ENCODE results near the gene R3HDM4. TPM values are rescaled to one million over a fixed set of nuclear protein-coding genes. Genes with fewer than 3 reads are reported as not detected.

The R3HDM4 gene
- total and polyA plus RNA-seq, 10 of the 15 experiments (the other 5 are each of a cell fraction or from before 2014, with no cell fraction given): 1.3 to 65.8 (median 27.7) TPM

DNA sequence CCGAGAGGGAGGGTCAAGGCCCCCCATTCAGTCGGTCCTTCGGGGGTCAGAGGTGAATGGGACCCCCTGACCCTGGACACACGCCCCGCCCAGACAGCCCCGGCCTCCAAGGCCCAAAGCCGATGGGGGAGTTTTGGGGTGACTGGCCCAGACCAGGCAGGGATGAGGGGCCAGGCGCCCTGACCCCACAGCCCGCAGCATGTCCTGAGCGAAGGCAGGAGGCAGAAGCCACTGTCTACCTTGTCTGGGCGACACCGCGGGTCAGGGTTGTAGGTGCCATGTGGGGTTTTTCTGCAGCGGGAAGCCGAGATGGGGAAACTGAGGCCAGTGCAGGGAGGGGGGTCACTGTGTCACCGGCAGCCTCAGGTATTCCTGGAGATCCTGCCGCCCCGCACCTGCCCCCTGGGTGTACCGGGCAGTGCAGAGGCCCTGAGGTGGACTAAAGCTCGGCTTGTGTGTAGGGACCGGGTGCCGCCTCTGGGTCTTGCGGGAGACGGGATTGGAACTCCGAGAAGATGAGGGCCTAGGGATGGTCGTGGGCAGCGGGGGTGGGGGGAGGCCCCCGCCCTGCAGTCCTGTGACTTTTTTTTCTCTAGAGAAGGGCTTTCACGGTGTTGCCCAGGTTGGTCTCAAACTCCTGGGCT is 21.3 kb upstream of the R3HDM4 start:
- Histone ChIP-seq H3K9me3 (replicated peaks; ENCODE audit: control insufficient read depth, insufficient read depth, low read length) (peaks cover 4% of the 10 kb centered on the region), H3K27ac (ENCODE audit: control insufficient read depth, insufficient read depth) (no peak overlapping the region; the same call in 1 of the 2 replicates), H3K27me3 (replicated peaks in 1 of 2; ENCODE audit: control insufficient read depth in 2 of 2, insufficient read depth in 2 of 2, low read length in 1 of 2) (no peaks in the 10 kb centered on the region), H3K4me1 (ENCODE audit: control insufficient read depth, insufficient read depth, low read length) (peaks cover 21% of the 10 kb centered on the region), H3K4me3 (no peak overlapping the region), H3K9ac (ENCODE audit: control insufficient read depth, insufficient read depth, low read length) (no peak overlapping the region), H3K36me3 (ENCODE audit: control insufficient read depth in 2 of 2, insufficient read depth in 2 of 2, low read length in 1 of 2) (peaks cover 9 to 21% of the 10 kb centered on the region in 2 experiments), H4K20me1 (ENCODE audit: control insufficient read depth, insufficient read depth) (no peaks in the 10 kb centered on the region), H3K79me2 (ENCODE audit: control insufficient read depth, insufficient read depth, low read length) (peaks cover 58% of the 10 kb centered on the region), H2AFZ (ENCODE audit: control insufficient read depth, low read depth, low read length) (no peak overlapping the region), H3K4me2 (ENCODE audit: control insufficient read depth, insufficient read depth) (no peak overlapping the region; the same call in 1 of the 2 replicates)
- in situ Hi-C loops (cut with MboI): no loop called here
- WGBS (ENCODE audit: insufficient coverage, insufficient replicate concordance, low lambda C conversion rate, missing lambda C conversion rate): 87% methylated on average over 27 of the region's 29 CpGs
- intact Hi-C loops (cut with micrococcal nuclease; ENCODE audit: unreplicated experiment): no loop called here
- DNase-seq (ENCODE audit: low read depth, low spot score) (no peak), ATAC-seq (no peak), FAIRE-seq (no peak)
- ChIA-PET POLR2A (interaction anchor here (0.6 to 1.4 kb wide), 2 partner anchors 12 to 30 kb away, joined by 3 read pairs; no protein-coding TSS in a partner anchor), RAD21 (ENCODE audit: unreplicated experiment) (interaction anchor here (0.8 to 2.4 kb wide), 3 partner anchors 11 to 50 kb away, joined by 3 to 10 read pairs (median 9); partner anchors contain the start of gene WDR18), SMC1A (ENCODE audit: uncharacterized antibody, unreplicated experiment) (no interaction called here), CTCF (interaction anchor here (1.4 to 2.2 kb wide), 2 partner anchors 50 to 71 kb away, joined by 4 to 7 read pairs; partner anchors contain the start of gene WDR18)
- TF ChIP-seq SREBF1 (IDR thresholded peaks at IDR 0.05; ENCODE audit: low read length) (no peak), YBX1 (IDR thresholded peaks at IDR 0.05) (no peak), BRCA1 (IDR thresholded peaks at IDR 0.05; ENCODE audit: low read depth, low read length) (no peak), YY1 (IDR thresholded peaks at IDR 0.05; ENCODE audit: low read depth, low read length) (no peak), HDGF (IDR thresholded peaks at IDR 0.05) (no peak), NR2C2 (IDR thresholded peaks at IDR 0.05; ENCODE audit: borderline replicate concordance, control insufficient read depth, insufficient read length, low read depth) (no peak), HDAC6 (IDR thresholded peaks at IDR 0.05; ENCODE audit: unreplicated experiment) (no peak), BMI1 (IDR thresholded peaks at IDR 0.05; ENCODE audit: borderline replicate concordance) (no peak), RAD21 (IDR thresholded peaks at IDR 0.05; ENCODE audit: insufficient read depth, low read depth, low read length) (no peak), KAT2A (conservative IDR thresholded peaks at IDR 0.05; ENCODE audit: control insufficient read depth, low read depth, low read length) (no peak), PAX8 (IDR thresholded peaks at IDR 0.05) (no peak), RCOR1 (conservative IDR thresholded peaks at IDR 0.05; ENCODE audit: low read depth, low read length) (no peak), DPF2 (IDR thresholded peaks at IDR 0.05) (no peak)
- TF ChIP-seq, protein P1, sequence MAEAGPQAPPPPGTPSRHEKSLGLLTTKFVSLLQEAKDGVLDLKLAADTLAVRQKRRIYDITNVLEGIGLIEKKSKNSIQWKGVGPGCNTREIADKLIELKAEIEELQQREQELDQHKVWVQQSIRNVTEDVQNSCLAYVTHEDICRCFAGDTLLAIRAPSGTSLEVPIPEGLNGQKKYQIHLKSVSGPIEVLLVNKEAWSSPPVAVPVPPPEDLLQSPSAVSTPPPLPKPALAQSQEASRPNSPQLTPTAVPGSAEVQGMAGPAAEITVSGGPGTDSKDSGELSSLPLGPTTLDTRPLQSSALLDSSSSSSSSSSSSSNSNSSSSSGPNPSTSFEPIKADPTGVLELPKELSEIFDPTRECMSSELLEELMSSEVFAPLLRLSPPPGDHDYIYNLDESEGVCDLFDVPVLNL (IDR thresholded peaks at IDR 0.05; ENCODE audit: low read depth, low read length): no peak
- TF ChIP-seq, protein P2, sequence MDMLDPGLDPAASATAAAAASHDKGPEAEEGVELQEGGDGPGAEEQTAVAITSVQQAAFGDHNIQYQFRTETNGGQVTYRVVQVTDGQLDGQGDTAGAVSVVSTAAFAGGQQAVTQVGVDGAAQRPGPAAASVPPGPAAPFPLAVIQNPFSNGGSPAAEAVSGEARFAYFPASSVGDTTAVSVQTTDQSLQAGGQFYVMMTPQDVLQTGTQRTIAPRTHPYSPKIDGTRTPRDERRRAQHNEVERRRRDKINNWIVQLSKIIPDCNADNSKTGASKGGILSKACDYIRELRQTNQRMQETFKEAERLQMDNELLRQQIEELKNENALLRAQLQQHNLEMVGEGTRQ (IDR thresholded peaks at IDR 0.05; ENCODE audit: borderline replicate concordance, low read depth, low read length): no peak
- TF ChIP-seq, protein P3, sequence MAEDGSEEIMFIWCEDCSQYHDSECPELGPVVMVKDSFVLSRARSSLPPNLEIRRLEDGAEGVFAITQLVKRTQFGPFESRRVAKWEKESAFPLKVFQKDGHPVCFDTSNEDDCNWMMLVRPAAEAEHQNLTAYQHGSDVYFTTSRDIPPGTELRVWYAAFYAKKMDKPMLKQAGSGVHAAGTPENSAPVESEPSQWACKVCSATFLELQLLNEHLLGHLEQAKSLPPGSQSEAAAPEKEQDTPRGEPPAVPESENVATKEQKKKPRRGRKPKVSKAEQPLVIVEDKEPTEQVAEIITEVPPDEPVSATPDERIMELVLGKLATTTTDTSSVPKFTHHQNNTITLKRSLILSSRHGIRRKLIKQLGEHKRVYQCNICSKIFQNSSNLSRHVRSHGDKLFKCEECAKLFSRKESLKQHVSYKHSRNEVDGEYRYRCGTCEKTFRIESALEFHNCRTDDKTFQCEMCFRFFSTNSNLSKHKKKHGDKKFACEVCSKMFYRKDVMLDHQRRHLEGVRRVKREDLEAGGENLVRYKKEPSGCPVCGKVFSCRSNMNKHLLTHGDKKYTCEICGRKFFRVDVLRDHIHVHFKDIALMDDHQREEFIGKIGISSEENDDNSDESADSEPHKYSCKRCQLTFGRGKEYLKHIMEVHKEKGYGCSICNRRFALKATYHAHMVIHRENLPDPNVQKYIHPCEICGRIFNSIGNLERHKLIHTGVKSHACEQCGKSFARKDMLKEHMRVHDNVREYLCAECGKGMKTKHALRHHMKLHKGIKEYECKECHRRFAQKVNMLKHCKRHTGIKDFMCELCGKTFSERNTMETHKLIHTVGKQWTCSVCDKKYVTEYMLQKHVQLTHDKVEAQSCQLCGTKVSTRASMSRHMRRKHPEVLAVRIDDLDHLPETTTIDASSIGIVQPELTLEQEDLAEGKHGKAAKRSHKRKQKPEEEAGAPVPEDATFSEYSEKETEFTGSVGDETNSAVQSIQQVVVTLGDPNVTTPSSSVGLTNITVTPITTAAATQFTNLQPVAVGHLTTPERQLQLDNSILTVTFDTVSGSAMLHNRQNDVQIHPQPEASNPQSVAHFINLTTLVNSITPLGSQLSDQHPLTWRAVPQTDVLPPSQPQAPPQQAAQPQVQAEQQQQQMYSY (CRISPR knock-in tag; IDR thresholded peaks at IDR 0.05): no peak
- BruUV-seq (replicated peaks): no TSS peak

All from GM12878 (cell line).